A549 (cell line): ENCODE results near the gene SLAMF1. TPM values are rescaled to one million over a fixed set of nuclear protein-coding genes. Genes with fewer than 3 reads are reported as not detected.

Source experiments
- ATAC-seq, 2 experiments: fragments of 200-7000 bp in 1 of 2; fragments of >200 bp in 1 of 2; cut with Nextera tagmentation in 1 of 2; cut with Tn5 transposase in 1 of 2; 3 replicates each; pipeline versions ENCODE4 v1.8.0 to v1.9.1; 2018 to 2020; ENCODE audit warnings: mild to moderate bottlenecking in 1 of 2, moderate library complexity in 1 of 2
- CTCF ChIA-PET: fragments of 300-600 bp; sonication (Branson Sonifier 250); formaldehyde crosslinking; extraction: SDS; loops from one replicate; lab custom pipeline; 2021; ENCODE audit warnings: antibody characterized with exemption, inconsistent platforms; lab: Yijun Ruan, JAX
- POLR2A ChIA-PET: fragments of 350-600 bp; formaldehyde crosslinking; extraction: SDS; loops from one replicate; lab custom pipeline; 2021; ENCODE audit warnings: antibody characterized with exemption, inconsistent platforms; lab: Yijun Ruan, JAX
- DNase-seq, 2 experiments: peaks; one replicate each; pipeline versions ENCODE4 v3.0.0 to v3.0.0-alpha.2; 2011 to 2016; ENCODE audit warnings: low read depth in 1 of 2, low spot score in 1 of 2
- FAIRE-seq: peaks from 2 replicates; lab custom pipeline; 2011; peaks lifted over from hg19 to GRCh38; lab: Jason Lieb, UNC
- H3K27ac ChIP-seq, 2 experiments: fragments of >200 bp; sonication (Bioruptor Twin); formaldehyde crosslinking; 3 replicates each; pipeline ENCODE4 v1.5.1; 2016 to 2017
- H3K4me1 ChIP-seq: fragments of >200 bp; sonication (Bioruptor Twin); formaldehyde crosslinking; 3 replicates; pipeline ENCODE4 v1.6.1; 2016
- H3K4me2 ChIP-seq: fragments of >200 bp; sonication (Bioruptor Twin); formaldehyde crosslinking; 3 replicates; pipeline ENCODE4 v1.6.1; 2016
- H3K4me3 ChIP-seq: fragments of >200 bp; sonication (Bioruptor Twin); formaldehyde crosslinking; 3 replicates; pipeline ENCODE4 v1.5.1; 2016
- H3K9me3 ChIP-seq: fragments of >200 bp; sonication (Bioruptor Twin); formaldehyde crosslinking; 3 replicates; pipeline ENCODE4 v1.6.1; 2016
- CEBPB ChIP-seq, 2 experiments: fragments of >200 bp in 1 of 2; sonication (Bioruptor Twin) in 1 of 2; formaldehyde crosslinking in 1 of 2; IDR thresholded peaks; 2 replicates each; pipeline ENCODE4 v1.6.1; 2012 to 2016
- CHD4 ChIP-seq: fragments of 200-600 bp; sonication (generic); IDR thresholded peaks from 2 replicates; pipeline ENCODE4 v1.6.1; 2016; ENCODE audit warnings: antibody characterized with exemption, mild to moderate bottlenecking, borderline replicate concordance
- EHMT2 ChIP-seq: fragments of 200-600 bp; sonication (generic); IDR thresholded peaks from 2 replicates; pipeline ENCODE4 v1.6.1; 2016; ENCODE audit warnings: antibody characterized with exemption, low read depth, mild to moderate bottlenecking, moderate library complexity
- ELK1 ChIP-seq: fragments of 150-350 bp; IDR thresholded peaks from 2 replicates; pipeline ENCODE4 v1.6.1; 2014; ENCODE audit warnings: low read depth, mild to moderate bottlenecking, low read length
- ESRRA ChIP-seq: fragments of 150-350 bp; IDR thresholded peaks from 2 replicates; pipeline ENCODE4 v1.6.1; 2014; ENCODE audit warnings: mild to moderate bottlenecking, low read length, borderline replicate concordance
- FOXS1 ChIP-seq: fragments of 250-450 bp; sonication (Bioruptor Pico); IDR thresholded peaks from 2 replicates; pipeline ENCODE4 v1.5.0; 2020; ENCODE audit warnings: mild to moderate bottlenecking, moderate library complexity
- HDAC2 ChIP-seq: fragments of 200-600 bp; sonication (generic); IDR thresholded peaks from 2 replicates; pipeline ENCODE4 v1.6.1; 2016
- HES2 ChIP-seq: fragments of >200 bp; sonication (Bioruptor Twin); formaldehyde crosslinking; IDR thresholded peaks from 2 replicates; pipeline ENCODE4 v1.6.1; 2016
- HOXB13 ChIP-seq: fragments of 250-450 bp; sonication (Bioruptor Pico); IDR thresholded peaks from 2 replicates; pipeline ENCODE4 v1.5.0; 2020; ENCODE audit warnings: low read depth, mild to moderate bottlenecking, moderate library complexity
- MAFK ChIP-seq: fragments of 450-650 bp; IDR thresholded peaks from 2 replicates; pipeline ENCODE4 v1.6.1; 2014; ENCODE audit not compliant: partially characterized antibody
- MAX ChIP-seq: IDR thresholded peaks from 2 replicates; pipeline ENCODE4 v1.6.1; 2012
- PHF8 ChIP-seq: fragments of 200-600 bp; sonication (generic); IDR thresholded peaks from 2 replicates; pipeline ENCODE4 v1.6.1; 2016; ENCODE audit warnings: low read depth, mild to moderate bottlenecking, antibody characterized with exemption, moderate library complexity, borderline replicate concordance
- RAD21 ChIP-seq, 2 experiments: fragments of >200 bp in 1 of 2; sonication (Bioruptor Twin) in 1 of 2; formaldehyde crosslinking in 1 of 2; IDR thresholded peaks in 1 of 2; conservative IDR thresholded peaks in 1 of 2; 2 replicates in 1 of 2; 3 replicates in 1 of 2; pipeline ENCODE4 v1.6.1; 2012 to 2018; ENCODE audit warnings: inconsistent platforms in 1 of 2
- REST ChIP-seq: fragments of 200-600 bp; sonication (generic); IDR thresholded peaks from 2 replicates; pipeline ENCODE4 v1.6.1; 2016; ENCODE audit warnings: antibody characterized with exemption, mild to moderate bottlenecking, moderate library complexity
- TFCP2L1 ChIP-seq: fragments of 250-450 bp; sonication (Bioruptor Pico); IDR thresholded peaks from 2 replicates; pipeline ENCODE4 v1.5.0; 2021; ENCODE audit warnings: mild to moderate bottlenecking
- USF2 ChIP-seq: fragments of 450-650 bp; IDR thresholded peaks from 2 replicates; pipeline ENCODE4 v1.6.1; 2014; ENCODE audit warnings: antibody characterized with exemption
- ZFP36 ChIP-seq: fragments of 450-650 bp; IDR thresholded peaks from 2 replicates; pipeline ENCODE4 v1.6.1; 2014; ENCODE audit warnings: borderline replicate concordance; ENCODE audit not compliant: partially characterized antibody
- ZNF302 ChIP-seq: fragments of 250-450 bp; sonication (Bioruptor Pico); IDR thresholded peaks from 2 replicates; pipeline ENCODE4 v1.9.0; 2021; ENCODE audit warnings: inconsistent platforms, mild to moderate bottlenecking, moderate library complexity
- WGBS: methylation state at CpG from one replicate; pipeline ENCODE4 v1.1.6; 2017; ENCODE audit errors: missing lambda C conversion rate; 5-methylcytosine and 5-hydroxymethylcytosine counted together
- polyA plus RNA-seq, 4 experiments: library from polyadenylated mRNA; depleted of rRNA in 3 of 4; stranded (reverse); fragments of >200 nt; fragmentation: RNase III in 1 of 4; extraction: RNeasy Plus Mini Kit Qiagen cat#74134 plus additional on column Dnase treatment in 1 of 4; gene quantifications; 2 replicates in 3 of 4; 3 replicates in 1 of 4; pipeline ENCODE4 v1.2.3, GENCODE V29; 2011 to 2017

SLAMF1 gene
- polyA plus RNA-seq, 2 of the 4 experiments (the other 2 are of a cell fraction): not detected

GRCh38 chr1:160610569-160611242 lies 36.1 kb downstream of the SLAMF1 start:
- Histone ChIP-seq H3K9me3 (no peaks in the 10 kb centered on the region), H3K4me3 (no peak overlapping the region), H3K27ac (no peak overlapping the region), H3K4me2 (no peak overlapping the region), H3K4me1 (no peaks in the 10 kb centered on the region)
- 0% methylated on average over 1 of the region's 1 CpG for WGBS
- ChIA-PET CTCF (interaction anchor here (1.1 to 7.0 kb wide), 2 partner anchors 33 to 181 kb away, joined by 3 to 115 read pairs; no protein-coding TSS in a partner anchor), POLR2A (no interaction called here)
- FAIRE-seq (no peak), DNase-seq (no peak), ATAC-seq (no peak)
- TF ChIP-seq CEBPB (IDR thresholded peaks at IDR 0.05) (no peak), TFCP2L1 (no peak), MAFK (no peak), RAD21 (conservative IDR thresholded peaks at IDR 0.05 in 1 of 2, IDR thresholded peaks at IDR 0.05 in 1 of 2) (no peak), MAX (no peak), ZFP36 (no peak), ZNF302 (CRISPR knock-in tag) (no peak), CHD4 (no peak)

- FAIRE-seq (no peak), ATAC-seq (no peak), DNase-seq (no peak)
- Histone ChIP-seq H3K9me3 (no peaks in the 10 kb centered on the region), H3K4me2 (no peak overlapping the region), H3K4me1 (no peaks in the 10 kb centered on the region), H3K4me3 (no peak overlapping the region), H3K27ac (no peak overlapping the region)
- POLR2A ChIA-PET: no interaction called here
- TF ChIP-seq CEBPB (IDR thresholded peaks at IDR 0.05): no peak
- TF ChIP-seq ELK1: no peak
- no peak for TF ChIP-seq PHF8
- no peak for TF ChIP-seq HES2
- TF ChIP-seq HDAC2: no peak
- TF ChIP-seq ESRRA: no peak
- no peak for TF ChIP-seq HOXB13 (CRISPR knock-in tag)
- no peak for TF ChIP-seq FOXS1 (CRISPR knock-in tag)
- TF ChIP-seq REST: no peak
- no peak for TF ChIP-seq USF2
- TF ChIP-seq MAFK: no peak
- TF ChIP-seq EHMT2: no peak
- CTCF ChIA-PET: interaction anchor here (0.9 to 7.0 kb wide), 9 partner anchors 11 to 346 kb away, joined by 3 to 115 read pairs (median 3); partner anchors contain the start of gene ITLN2
These were observed 37.9 kb downstream of the SLAMF1 start for GRCh38 chr1:160608941-160609340.
